Measurements from ENCODE around the gene CCDC28A.

CCDC28A gene

DNA sequence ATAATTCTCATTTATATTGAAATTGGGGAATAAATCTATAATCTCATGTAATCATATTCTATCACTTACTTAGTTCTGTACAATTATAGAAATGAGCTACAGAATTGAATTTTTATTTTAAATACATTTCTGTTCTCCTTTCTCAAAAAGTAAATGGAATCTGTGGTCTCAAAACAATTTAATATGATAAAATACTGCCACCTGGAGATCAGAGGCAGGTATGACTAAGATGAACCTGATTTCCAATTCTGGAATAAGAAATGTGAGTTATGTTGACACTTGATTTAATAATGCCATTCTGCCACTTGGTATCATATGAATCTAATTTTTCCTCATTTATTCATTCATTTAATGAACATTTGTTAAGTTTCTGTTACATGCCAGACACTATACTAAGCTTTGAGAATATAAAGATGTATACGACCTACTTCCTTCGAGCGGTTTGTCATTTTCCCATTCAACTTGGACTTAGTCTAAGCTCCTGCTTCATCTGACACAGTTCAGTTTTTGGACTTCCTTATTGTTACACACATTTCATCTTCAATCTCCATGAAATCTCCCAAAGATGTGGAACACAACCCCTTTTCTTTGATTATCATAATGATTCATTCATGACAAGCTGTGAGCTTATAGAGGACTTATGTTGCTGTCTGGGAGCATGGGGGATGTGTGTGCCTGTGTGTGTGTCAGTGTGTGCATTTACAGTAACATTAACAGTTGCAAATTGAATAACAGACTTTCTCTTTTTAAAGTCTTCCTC is 7.5 kb upstream of the CCDC28A start:
- no peaks in the 10 kb centered on the region for H3K36me3 ChIP-seq (ENCODE audit: insufficient read depth, low read length)
- H2AFZ ChIP-seq (ENCODE audit: low read length, unreplicated experiment): peak overlapping the region; percentile 59
- no peaks in the 10 kb centered on the region for H3K27me3 ChIP-seq (ENCODE audit: insufficient read depth, low read length)
- H3K79me2 ChIP-seq (ENCODE audit: control insufficient read depth, insufficient read depth, low read length, unreplicated experiment): no peaks in the 10 kb centered on the region
- H3K27ac ChIP-seq (ENCODE audit: low read depth, low read length): no peak overlapping the region
- peaks cover 11% of the 10 kb centered on the region for H3K4me1 ChIP-seq (ENCODE audit: control insufficient read depth, insufficient read depth, low read length, unreplicated experiment)
- no peak overlapping the region for H3K4me3 ChIP-seq (ENCODE audit: low read depth, low read length)

DNA sequence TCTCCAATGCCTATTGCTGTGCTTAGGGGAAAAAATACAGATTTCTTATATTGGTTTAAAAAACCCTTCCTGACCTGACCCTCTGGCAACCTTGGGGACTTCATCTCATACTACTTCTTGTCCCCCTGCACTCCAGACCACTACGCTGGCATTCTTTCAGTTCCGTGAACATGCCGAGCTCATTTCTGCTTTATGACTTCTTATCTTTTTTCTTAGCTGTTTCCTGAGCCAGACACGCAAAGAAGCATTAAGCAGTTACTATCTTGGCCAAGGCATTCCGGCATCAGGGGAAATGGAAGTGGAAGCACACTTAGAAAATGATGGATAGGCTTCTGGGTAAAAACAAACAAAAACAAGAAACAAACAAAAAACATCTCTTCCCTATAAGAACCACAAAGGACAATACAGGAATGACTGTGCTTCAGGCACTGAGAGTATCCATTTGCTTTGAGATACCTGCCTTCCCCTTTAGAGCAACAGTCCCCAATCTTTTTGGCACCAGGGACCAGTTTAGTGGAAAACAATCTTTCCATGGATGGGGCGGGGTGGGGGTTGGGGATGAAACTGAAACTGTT is 4.4 kb upstream of the CCDC28A start:
- no peaks in the 10 kb centered on the region for H3K79me2 ChIP-seq (ENCODE audit: control insufficient read depth, insufficient read depth, low read length, unreplicated experiment)
- H3K27me3 ChIP-seq (ENCODE audit: insufficient read depth, low read length): no peaks in the 10 kb centered on the region
- H2AFZ ChIP-seq (ENCODE audit: low read length, unreplicated experiment): peak overlapping the region; percentile 42
- H3K4me3 ChIP-seq (ENCODE audit: low read depth, low read length): no peak overlapping the region
- no peak overlapping the region for H3K27ac ChIP-seq (ENCODE audit: low read depth, low read length)
- peaks cover 17% of the 10 kb centered on the region for H3K4me1 ChIP-seq (ENCODE audit: control insufficient read depth, insufficient read depth, low read length, unreplicated experiment)
- no peaks in the 10 kb centered on the region for H3K36me3 ChIP-seq (ENCODE audit: insufficient read depth, low read length)

DNA sequence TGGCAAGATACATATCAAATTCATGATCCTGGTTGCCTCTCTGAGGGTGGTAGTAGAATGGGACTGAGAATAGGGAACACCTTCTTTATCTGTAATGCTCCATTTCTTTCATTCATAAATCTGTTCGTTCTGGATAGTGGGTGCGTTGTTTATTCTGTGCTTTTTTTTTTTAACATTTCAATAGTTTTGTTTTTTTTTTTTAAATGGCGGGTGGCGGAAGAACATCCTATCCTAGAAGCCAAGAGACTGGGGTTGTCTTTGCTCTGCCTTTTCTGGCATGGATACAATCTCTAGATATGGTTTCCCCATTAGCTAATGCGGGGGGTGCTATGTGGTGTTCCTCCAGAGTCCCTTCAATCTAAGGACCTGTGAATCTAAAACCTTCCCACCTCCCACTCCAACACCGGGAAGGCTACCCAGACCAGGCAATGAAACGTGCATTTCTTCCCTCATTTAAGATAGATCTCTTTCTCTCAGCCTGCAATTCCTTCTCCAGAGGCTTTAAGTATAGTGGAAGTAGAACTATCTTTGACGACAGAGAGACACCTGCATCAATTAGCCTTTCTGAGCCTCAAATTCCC is 883 bp upstream of the CCDC28A start:
- H3K27ac ChIP-seq (ENCODE audit: low read depth, low read length): peak overlapping the region; percentile 31; the same call in 1 of the 2 replicates
- H3K27me3 ChIP-seq (ENCODE audit: insufficient read depth, low read length): no peaks in the 10 kb centered on the region
- no peaks in the 10 kb centered on the region for H3K36me3 ChIP-seq (ENCODE audit: insufficient read depth, low read length)
- peak overlapping the region; percentile 96 for H2AFZ ChIP-seq (ENCODE audit: low read length, unreplicated experiment)
- peaks cover 14% of the 10 kb centered on the region for H3K4me1 ChIP-seq (ENCODE audit: control insufficient read depth, insufficient read depth, low read length, unreplicated experiment)
- no peaks in the 10 kb centered on the region for H3K79me2 ChIP-seq (ENCODE audit: control insufficient read depth, insufficient read depth, low read length, unreplicated experiment)
- peak overlapping the region; percentile 87 for H3K4me3 ChIP-seq (ENCODE audit: low read depth, low read length)

DNA sequence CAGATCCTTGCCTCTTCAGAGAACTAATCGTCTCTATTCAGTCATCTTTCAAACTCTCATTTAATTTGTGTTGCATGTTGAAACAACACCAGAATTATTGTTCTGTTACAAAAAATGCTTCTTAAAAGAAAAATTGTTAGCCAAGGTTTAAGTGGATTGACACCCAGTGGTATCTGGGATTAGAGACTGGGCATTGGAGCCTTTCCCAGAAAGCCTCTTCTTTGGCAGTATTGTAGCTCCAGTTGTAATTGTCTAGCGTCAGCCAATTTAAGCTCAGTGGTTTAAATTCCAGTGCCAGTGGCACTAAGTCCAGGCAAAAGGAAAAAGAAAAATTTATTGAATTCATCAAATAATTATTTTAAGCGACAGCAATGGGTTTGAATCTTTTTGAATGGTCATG is 801 bp downstream of the CCDC28A start:
- Histone ChIP-seq H3K4me3 (ENCODE audit: low read depth, low read length) (peak overlapping the region; percentile 87), H3K4me1 (ENCODE audit: control insufficient read depth, insufficient read depth, low read length, unreplicated experiment) (peaks cover 6% of the 10 kb centered on the region), H3K36me3 (ENCODE audit: insufficient read depth, low read length) (no peaks in the 10 kb centered on the region), H2AFZ (ENCODE audit: low read length, unreplicated experiment) (no peak overlapping the region), H3K79me2 (ENCODE audit: control insufficient read depth, insufficient read depth, low read length, unreplicated experiment) (no peaks in the 10 kb centered on the region), H3K27ac (ENCODE audit: low read depth, low read length) (no peak overlapping the region), H3K27me3 (ENCODE audit: insufficient read depth, low read length) (no peaks in the 10 kb centered on the region)

DNA sequence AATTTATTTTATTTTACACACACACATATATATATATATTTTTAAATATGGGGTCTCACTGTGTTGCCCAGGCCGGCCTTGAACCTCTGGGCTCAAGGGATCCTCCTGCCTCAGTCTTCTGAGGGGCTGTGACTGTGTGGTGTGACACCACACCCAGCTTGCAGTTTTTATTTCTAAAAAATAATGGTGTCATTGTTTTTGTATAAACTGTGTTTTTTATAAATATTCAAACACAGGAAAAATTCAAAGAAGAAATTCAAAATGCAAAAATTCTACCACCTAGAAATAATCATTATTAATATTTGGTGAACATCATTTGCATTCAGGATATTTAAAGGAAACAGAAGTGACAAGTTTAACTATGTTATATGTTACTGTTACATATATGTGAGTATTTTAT is 3.1 kb downstream of the CCDC28A start:
- Histone ChIP-seq H3K4me1 (ENCODE audit: control insufficient read depth, insufficient read depth, low read length, unreplicated experiment) (peaks cover 6% of the 10 kb centered on the region), H2AFZ (ENCODE audit: low read length, unreplicated experiment) (no peak overlapping the region), H3K27me3 (ENCODE audit: insufficient read depth, low read length) (no peaks in the 10 kb centered on the region), H3K27ac (ENCODE audit: low read depth, low read length) (no peak overlapping the region), H3K79me2 (ENCODE audit: control insufficient read depth, insufficient read depth, low read length, unreplicated experiment) (no peaks in the 10 kb centered on the region), H3K36me3 (ENCODE audit: insufficient read depth, low read length) (no peaks in the 10 kb centered on the region), H3K4me3 (ENCODE audit: low read depth, low read length) (no peak overlapping the region)

DNA sequence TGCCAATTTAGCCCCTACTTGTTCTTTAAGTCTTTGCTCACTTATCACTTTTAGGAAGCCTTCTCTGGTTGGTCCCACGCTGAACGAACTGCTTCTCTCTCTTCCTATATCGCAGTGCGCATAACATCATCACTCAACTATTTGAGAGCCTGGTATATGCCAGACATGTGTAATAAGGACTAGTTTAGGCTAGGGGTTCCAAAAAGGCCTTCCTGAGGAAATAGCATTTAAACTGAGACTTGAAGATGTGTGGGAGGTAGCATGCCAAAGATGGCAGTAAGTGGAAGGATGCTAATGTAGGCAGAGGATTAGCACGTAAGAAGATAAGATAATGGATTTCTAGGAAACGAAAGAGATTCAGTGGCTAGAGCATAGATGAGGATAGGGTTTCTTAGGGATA is 4.8 kb downstream of the CCDC28A start:
- no peak overlapping the region for H3K27ac ChIP-seq (ENCODE audit: low read depth, low read length)
- no peaks in the 10 kb centered on the region for H3K4me1 ChIP-seq (ENCODE audit: control insufficient read depth, insufficient read depth, low read length, unreplicated experiment)
- no peaks in the 10 kb centered on the region for H3K27me3 ChIP-seq (ENCODE audit: insufficient read depth, low read length)
- H3K4me3 ChIP-seq (ENCODE audit: low read depth, low read length): no peak overlapping the region
- H2AFZ ChIP-seq (ENCODE audit: low read length, unreplicated experiment): no peak overlapping the region
- no peaks in the 10 kb centered on the region; the same call in 1 of the 2 replicates for H3K36me3 ChIP-seq (ENCODE audit: insufficient read depth, low read length)
- no peaks in the 10 kb centered on the region for H3K79me2 ChIP-seq (ENCODE audit: control insufficient read depth, insufficient read depth, low read length, unreplicated experiment)

DNA sequence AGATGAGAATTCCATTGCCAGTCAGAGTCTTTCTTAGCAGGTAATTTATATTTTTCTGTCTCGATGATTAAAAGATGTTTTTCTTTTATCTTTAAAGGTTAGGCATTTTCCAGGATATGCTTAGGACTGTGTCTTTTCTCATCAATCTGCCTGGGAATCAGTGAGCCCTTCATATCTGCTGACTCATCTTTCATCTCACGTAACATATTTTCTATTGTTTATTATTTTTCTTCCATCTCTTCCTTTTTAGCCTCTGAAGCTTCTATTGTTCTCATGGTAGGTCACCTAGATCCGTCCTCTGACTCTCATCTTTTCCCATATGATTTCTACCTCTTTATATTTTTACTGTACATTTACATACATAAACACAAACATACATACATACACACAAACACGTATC is 8.7 kb downstream of the CCDC28A start:
- Histone ChIP-seq H3K36me3 (ENCODE audit: insufficient read depth, low read length) (no peaks in the 10 kb centered on the region; the same call in 1 of the 2 replicates), H3K4me3 (ENCODE audit: low read depth, low read length) (no peak overlapping the region), H3K4me1 (ENCODE audit: control insufficient read depth, insufficient read depth, low read length, unreplicated experiment) (no peaks in the 10 kb centered on the region), H3K27ac (ENCODE audit: low read depth, low read length) (no peak overlapping the region), H3K27me3 (ENCODE audit: insufficient read depth, low read length) (no peaks in the 10 kb centered on the region), H3K79me2 (ENCODE audit: control insufficient read depth, insufficient read depth, low read length, unreplicated experiment) (no peaks in the 10 kb centered on the region), H2AFZ (ENCODE audit: low read length, unreplicated experiment) (no peak overlapping the region)

DNA sequence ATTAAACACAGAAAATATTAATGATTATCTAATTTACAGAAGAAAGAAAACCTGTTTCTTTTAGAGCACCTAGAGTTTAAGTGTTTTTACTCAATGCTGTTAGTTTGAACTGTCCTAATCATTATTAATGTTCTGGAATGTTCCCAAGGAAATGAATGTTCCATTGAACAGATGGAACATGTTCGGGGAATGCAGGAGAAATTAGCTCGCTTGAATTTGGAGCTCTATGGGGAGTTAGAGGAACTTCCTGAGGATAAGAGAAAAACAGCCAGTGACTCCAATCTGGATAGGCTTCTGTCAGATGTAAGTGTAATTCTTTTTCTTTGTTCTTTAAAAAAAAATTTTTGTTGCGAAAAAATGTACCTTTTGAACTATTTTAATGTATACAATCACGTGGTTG is 11.5 kb downstream of the CCDC28A start:
- H2AFZ ChIP-seq (ENCODE audit: low read length, unreplicated experiment): no peak overlapping the region
- H3K4me3 ChIP-seq (ENCODE audit: low read depth, low read length): no peak overlapping the region
- no peaks in the 10 kb centered on the region for H3K27me3 ChIP-seq (ENCODE audit: insufficient read depth, low read length)
- H3K36me3 ChIP-seq (ENCODE audit: insufficient read depth, low read length): no peaks in the 10 kb centered on the region; the same call in 1 of the 2 replicates
- no peak overlapping the region for H3K27ac ChIP-seq (ENCODE audit: low read depth, low read length)
- H3K79me2 ChIP-seq (ENCODE audit: control insufficient read depth, insufficient read depth, low read length, unreplicated experiment): no peaks in the 10 kb centered on the region
- no peaks in the 10 kb centered on the region for H3K4me1 ChIP-seq (ENCODE audit: control insufficient read depth, insufficient read depth, low read length, unreplicated experiment)

DNA sequence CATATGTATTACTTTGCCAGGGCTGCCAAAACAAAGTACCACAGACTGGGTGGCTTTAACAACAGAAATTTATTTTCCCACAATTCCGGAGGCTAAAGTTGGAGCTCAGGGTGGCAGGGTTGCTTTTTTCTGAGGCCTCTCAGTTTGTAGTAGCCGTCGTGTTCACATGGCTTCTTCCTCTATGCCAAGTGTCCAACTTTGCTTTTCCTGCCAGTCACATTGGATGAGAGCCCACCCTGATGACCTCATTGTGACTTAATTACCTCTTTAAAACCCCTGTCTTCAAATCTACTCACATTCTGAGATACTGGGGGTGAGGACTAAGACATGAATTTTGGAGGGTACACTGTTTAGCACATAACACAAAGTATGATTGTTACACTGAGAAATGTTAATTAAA is 12.4 kb downstream of the CCDC28A start:
- Histone ChIP-seq H3K27ac (ENCODE audit: low read depth, low read length) (no peak overlapping the region), H3K4me1 (ENCODE audit: control insufficient read depth, insufficient read depth, low read length, unreplicated experiment) (no peaks in the 10 kb centered on the region), H2AFZ (ENCODE audit: low read length, unreplicated experiment) (no peak overlapping the region), H3K4me3 (ENCODE audit: low read depth, low read length) (no peak overlapping the region), H3K27me3 (ENCODE audit: insufficient read depth, low read length) (no peaks in the 10 kb centered on the region), H3K36me3 (ENCODE audit: insufficient read depth, low read length) (no peaks in the 10 kb centered on the region; the same call in 1 of the 2 replicates), H3K79me2 (ENCODE audit: control insufficient read depth, insufficient read depth, low read length, unreplicated experiment) (no peaks in the 10 kb centered on the region)

DNA sequence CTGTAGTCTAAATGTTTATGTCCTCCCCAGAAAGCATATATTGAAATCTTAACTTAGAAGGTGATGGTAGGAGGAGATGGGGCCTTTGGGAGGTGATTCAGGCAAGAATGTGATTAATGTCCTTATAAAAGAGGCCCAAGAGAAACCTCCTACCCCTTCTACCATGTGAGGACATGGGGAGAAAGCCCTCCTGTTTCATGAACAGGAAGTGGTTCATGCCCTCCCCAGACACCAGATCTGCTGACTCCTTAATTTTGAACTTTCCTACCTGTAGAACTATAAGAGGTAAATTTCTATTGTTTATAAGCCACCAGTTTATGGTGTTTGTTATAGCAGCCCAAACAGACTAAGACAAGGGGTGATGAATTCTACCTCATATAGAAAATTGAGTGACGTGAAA is 13.6 kb downstream of the CCDC28A start:
- H3K4me1 ChIP-seq (ENCODE audit: control insufficient read depth, insufficient read depth, low read length, unreplicated experiment): no peaks in the 10 kb centered on the region
- no peaks in the 10 kb centered on the region for H3K79me2 ChIP-seq (ENCODE audit: control insufficient read depth, insufficient read depth, low read length, unreplicated experiment)
- no peaks in the 10 kb centered on the region for H3K27me3 ChIP-seq (ENCODE audit: insufficient read depth, low read length)
- peaks cover 4% of the 10 kb centered on the region; the same call in 1 of the 2 replicates for H3K36me3 ChIP-seq (ENCODE audit: insufficient read depth, low read length)
- no peak overlapping the region for H3K4me3 ChIP-seq (ENCODE audit: low read depth, low read length)
- H3K27ac ChIP-seq (ENCODE audit: low read depth, low read length): no peak overlapping the region
- no peak overlapping the region for H2AFZ ChIP-seq (ENCODE audit: low read length, unreplicated experiment)
